ENCODE results near the gene ZNF142. TPM values are rescaled to one million over a fixed set of nuclear protein-coding genes. Genes with fewer than 3 reads are reported as not detected.
A peak's percentile ranks its signal among the peaks of the same experiment; 100 is the strongest.

ZNF142 gene, protein sequence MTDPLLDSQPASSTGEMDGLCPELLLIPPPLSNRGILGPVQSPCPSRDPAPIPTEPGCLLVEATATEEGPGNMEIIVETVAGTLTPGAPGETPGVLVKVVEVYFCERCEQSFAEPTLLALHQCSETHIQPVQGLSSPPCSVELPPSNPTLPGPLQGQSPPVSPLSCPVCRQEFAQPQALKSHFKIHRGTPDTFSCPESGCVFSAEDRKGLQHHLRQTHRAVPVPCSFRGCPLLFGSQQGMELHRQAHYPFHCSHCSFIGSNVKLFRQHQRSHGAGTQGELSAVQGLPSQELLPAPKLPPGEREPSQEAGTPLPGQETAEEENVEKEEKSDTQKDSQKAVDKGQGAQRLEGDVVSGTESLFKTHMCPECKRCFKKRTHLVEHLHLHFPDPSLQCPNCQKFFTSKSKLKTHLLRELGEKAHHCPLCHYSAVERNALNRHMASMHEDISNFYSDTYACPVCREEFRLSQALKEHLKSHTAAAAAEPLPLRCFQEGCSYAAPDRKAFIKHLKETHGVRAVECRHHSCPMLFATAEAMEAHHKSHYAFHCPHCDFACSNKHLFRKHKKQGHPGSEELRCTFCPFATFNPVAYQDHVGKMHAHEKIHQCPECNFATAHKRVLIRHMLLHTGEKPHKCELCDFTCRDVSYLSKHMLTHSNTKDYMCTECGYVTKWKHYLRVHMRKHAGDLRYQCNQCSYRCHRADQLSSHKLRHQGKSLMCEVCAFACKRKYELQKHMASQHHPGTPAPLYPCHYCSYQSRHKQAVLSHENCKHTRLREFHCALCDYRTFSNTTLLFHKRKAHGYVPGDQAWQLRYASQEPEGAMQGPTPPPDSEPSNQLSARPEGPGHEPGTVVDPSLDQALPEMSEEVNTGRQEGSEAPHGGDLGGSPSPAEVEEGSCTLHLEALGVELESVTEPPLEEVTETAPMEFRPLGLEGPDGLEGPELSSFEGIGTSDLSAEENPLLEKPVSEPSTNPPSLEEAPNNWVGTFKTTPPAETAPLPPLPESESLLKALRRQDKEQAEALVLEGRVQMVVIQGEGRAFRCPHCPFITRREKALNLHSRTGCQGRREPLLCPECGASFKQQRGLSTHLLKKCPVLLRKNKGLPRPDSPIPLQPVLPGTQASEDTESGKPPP (N-terminal part only)
- total RNA-seq = 31.4 to 34.1 TPM (median 32.9 TPM) in 3 replicates

GRCh38 chr2:218659258-218659987, at the start of gene ZNF142, which contains the start of gene BCS1L:
ZNF142 (minus strand) TSS chr2:218659623; CDS start chr2:218656429, 3,194 bp downstream.
BCS1L (plus strand) TSS chr2:218659683; CDS start chr2:218660988, 1,305 bp downstream.
- Mint-ChIP-seq H3K4me1 (peaks cover 17% of the 10 kb centered on the region), H3K27ac (peak within 1 kb of the TSS; percentile 91), H3K9me3 (no peaks in the 10 kb centered on the region), H3K36me3 (peaks cover 6% of the 10 kb centered on the region), H3K27me3 (ENCODE audit: low read depth) (no peaks in the 10 kb centered on the region), H3K4me3 (peak within 1 kb of the TSS; percentile 95)
- peak; percentile 65 to 82 for DNase-seq (ENCODE audit: low spot score in 2 of 2, unreplicated experiment in 2 of 2)
- TF ChIP-seq, protein P1, sequence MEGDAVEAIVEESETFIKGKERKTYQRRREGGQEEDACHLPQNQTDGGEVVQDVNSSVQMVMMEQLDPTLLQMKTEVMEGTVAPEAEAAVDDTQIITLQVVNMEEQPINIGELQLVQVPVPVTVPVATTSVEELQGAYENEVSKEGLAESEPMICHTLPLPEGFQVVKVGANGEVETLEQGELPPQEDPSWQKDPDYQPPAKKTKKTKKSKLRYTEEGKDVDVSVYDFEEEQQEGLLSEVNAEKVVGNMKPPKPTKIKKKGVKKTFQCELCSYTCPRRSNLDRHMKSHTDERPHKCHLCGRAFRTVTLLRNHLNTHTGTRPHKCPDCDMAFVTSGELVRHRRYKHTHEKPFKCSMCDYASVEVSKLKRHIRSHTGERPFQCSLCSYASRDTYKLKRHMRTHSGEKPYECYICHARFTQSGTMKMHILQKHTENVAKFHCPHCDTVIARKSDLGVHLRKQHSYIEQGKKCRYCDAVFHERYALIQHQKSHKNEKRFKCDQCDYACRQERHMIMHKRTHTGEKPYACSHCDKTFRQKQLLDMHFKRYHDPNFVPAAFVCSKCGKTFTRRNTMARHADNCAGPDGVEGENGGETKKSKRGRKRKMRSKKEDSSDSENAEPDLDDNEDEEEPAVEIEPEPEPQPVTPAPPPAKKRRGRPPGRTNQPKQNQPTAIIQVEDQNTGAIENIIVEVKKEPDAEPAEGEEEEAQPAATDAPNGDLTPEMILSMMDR (IDR thresholded peaks at IDR 0.05; ENCODE audit: unreplicated experiment) = no peak

DNA sequence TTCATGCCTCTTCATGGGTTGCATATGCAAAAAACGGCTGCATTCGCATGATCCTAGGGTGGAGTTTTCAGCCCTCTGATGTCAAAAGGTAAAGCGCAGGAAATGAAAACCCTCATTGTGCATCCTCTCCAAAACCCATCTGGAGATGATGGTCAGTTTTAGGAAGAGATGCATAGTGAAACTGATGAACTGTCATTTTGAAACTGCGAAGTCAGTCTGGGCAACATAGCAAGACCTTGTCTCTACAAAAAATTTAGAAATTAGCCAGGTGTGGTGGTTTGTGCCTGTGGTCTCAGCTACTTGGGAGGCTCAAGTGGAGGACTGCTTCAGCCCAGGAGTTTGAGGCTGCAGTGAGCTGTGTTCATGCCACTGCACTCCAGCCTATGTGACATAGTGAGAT, 48.7 kb upstream of the ZNF142 start:
- Mint-ChIP-seq H3K4me1 (peaks cover 8% of the 10 kb centered on the region), H3K9me3 (no peaks in the 10 kb centered on the region), H3K4me3 (no peak overlapping the region), H3K36me3 (no peaks in the 10 kb centered on the region), H3K27me3 (ENCODE audit: low read depth) (no peaks in the 10 kb centered on the region), H3K27ac (no peak overlapping the region)
- TF ChIP-seq, protein P1 (IDR thresholded peaks at IDR 0.05; ENCODE audit: unreplicated experiment) = no peak
- DNase-seq (ENCODE audit: low spot score in 2 of 2, unreplicated experiment in 2 of 2) = no peak

GRCh38 chr2:218703341-218703740, 43.9 kb upstream of the ZNF142 start:
- peaks cover 16% of the 10 kb centered on the region for H3K36me3 Mint-ChIP-seq
- H3K4me3 Mint-ChIP-seq = no peak overlapping the region
- no peaks in the 10 kb centered on the region for H3K9me3 Mint-ChIP-seq

DNA sequence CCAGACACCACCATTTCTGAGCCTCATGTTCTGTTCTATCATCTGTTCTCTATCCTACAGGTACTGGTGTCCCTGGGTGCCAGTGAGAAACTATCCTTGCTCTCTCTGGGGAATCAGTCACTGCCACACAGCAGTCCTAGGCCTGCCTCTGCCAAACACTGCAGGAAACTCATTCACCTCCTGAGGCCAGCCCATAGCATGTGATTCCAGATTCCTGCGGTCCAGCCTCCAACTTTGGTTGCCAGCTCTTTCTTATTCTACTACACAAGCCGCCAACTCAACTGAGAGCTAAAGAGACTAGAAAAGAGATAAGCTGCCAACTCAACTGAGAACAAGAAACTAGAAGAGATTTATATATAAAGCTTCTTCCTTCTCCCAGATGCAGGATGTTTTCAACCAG, 42.4 kb upstream of the ZNF142 start:
- no peaks in the 10 kb centered on the region for H3K9me3 Mint-ChIP-seq
- H3K27me3 Mint-ChIP-seq (ENCODE audit: low read depth) = no peaks in the 10 kb centered on the region
- DNase-seq (ENCODE audit: low spot score in 2 of 2, unreplicated experiment in 2 of 2) = no peak
- H3K4me3 Mint-ChIP-seq = no peak overlapping the region
- TF ChIP-seq, protein P1 (IDR thresholded peaks at IDR 0.05; ENCODE audit: unreplicated experiment) = no peak
- H3K27ac Mint-ChIP-seq = no peak overlapping the region
- no peaks in the 10 kb centered on the region for H3K4me1 Mint-ChIP-seq
- H3K36me3 Mint-ChIP-seq = peaks cover 16% of the 10 kb centered on the region

More at GRCh38 chr2:218703341-218703740, 43.9 kb upstream of the ZNF142 start:
- TF ChIP-seq, protein P1 (IDR thresholded peaks at IDR 0.05; ENCODE audit: unreplicated experiment) = no peak
- Mint-ChIP-seq H3K27ac (no peak overlapping the region), H3K4me1 (no peaks in the 10 kb centered on the region), H3K27me3 (ENCODE audit: low read depth) (no peaks in the 10 kb centered on the region)
- no peak for DNase-seq (ENCODE audit: low spot score in 2 of 2, unreplicated experiment in 2 of 2)

- H3K27me3 Mint-ChIP-seq (ENCODE audit: low read depth) = no peaks in the 10 kb centered on the region
Measured at GRCh38 chr2:218698885-218699284, 39.5 kb upstream of the ZNF142 start.

More at GRCh38 chr2:218698885-218699284, 39.5 kb upstream of the ZNF142 start:
- TF ChIP-seq, protein P1 (IDR thresholded peaks at IDR 0.05; ENCODE audit: unreplicated experiment) = no peak
- Mint-ChIP-seq H3K27ac (no peak overlapping the region), H3K36me3 (peaks cover 26% of the 10 kb centered on the region), H3K4me3 (no peak overlapping the region), H3K9me3 (no peaks in the 10 kb centered on the region), H3K4me1 (no peaks in the 10 kb centered on the region)
- DNase-seq (ENCODE audit: low spot score in 2 of 2, unreplicated experiment in 2 of 2) = no peak

All from mesothelial cell of epicardium (in vitro differentiated cells).